AG10803 (cell line): ENCODE data around the gene PTGER2.

ENCODE experiments used
- DNase-seq: peaks from one replicate; pipeline ENCODE4 v3.0.0; 2010; ENCODE audit warnings: low read depth
- H3K4me3 ChIP-seq: 2 replicates; pipeline ENCODE4 v1.5.1; 2011; ENCODE audit warnings: mild to moderate bottlenecking, low read length, control low read depth
- CTCF ChIP-seq: conservative IDR thresholded peaks from 2 replicates; pipeline ENCODE4 v1.5.1; 2011; ENCODE audit warnings: mild to moderate bottlenecking, low read length, control low read depth, inconsistent platforms

The PTGER2 gene

DNA sequence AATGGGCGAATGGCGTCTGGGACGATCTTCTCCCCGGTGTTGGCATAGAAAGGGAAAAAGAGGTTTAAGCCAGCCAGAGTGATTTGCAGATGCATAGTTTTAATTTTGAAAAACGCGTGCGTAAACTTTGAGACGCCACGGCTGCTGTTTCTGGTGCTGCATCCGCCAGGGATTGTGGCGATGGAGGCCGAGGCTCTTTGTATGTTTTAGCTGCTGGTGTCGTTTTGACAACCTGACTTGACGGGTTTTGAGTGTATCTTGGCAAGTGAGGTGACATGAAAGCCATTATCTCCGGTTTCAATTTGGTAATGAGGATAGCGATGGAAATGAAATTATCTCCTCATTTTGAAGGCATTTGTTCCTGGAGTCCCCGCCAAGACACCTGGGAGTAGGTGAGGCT lies 45.0 kb upstream of the PTGER2 start:
- no peak overlapping the region for H3K4me3 ChIP-seq
- TF ChIP-seq CTCF = no peak
- DNase-seq = no peak

DNA sequence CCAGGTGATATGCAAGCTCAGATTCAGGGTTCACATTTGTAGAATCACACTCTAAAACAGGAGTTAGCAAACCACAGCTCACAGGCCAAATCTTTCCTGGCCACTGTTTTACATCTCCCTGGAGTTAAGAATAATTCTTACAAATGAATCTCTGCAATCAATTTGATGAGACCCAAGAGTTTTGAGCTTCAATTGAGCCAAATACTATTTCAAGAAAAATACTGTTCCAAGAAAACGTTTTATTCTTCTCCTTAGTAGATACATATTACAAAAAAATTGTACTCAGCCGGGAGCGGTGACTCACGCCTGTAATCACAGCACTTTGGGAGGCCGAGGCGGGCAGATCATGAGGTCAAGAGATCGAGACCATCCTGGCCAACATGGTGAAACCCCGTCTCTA lies 44.1 kb upstream of the PTGER2 start:
- H3K4me3 ChIP-seq = no peak overlapping the region
- TF ChIP-seq CTCF = no peak
- DNase-seq = no peak

DNA sequence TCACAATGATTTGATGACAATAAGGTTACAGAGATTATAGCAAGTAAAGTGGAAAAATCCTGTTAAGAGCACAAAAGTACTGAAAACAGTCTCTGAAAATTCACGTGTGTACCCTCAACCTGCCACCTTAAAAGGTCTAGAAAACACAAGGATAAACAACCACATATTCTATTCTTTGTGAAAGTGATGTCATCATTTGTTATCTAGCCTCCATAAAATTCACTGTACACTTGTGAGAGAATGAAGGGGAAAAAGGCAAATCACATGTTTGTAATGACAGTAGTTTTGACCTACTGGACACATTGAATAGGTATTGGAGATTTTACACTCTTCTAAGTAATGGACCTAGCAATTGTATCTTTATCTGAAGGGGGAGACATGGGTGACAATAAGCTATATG lies 42.6 kb upstream of the PTGER2 start:
- DNase-seq = no peak
- H3K4me3 ChIP-seq = no peak overlapping the region
- TF ChIP-seq CTCF = no peak

DNA sequence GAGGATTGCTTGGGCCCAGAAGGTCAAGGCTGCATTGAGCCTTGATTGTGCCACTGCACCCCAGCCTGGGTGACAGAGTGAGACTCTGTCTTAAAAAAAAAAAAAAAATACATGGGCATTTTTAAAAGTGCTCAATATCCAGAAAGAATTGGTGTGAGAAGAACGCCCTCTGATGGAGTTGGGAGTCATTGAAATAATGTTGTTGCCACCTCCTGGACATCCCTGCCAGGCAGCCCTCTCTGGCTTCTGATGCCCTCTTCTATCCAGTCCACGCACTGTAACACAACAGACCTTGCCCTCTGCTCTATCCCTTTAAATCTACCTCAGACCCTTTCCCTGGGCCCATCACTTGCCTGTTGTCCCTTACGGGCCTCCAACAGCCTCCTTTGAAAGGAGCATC lies 41.7 kb upstream of the PTGER2 start:
- H3K4me3 ChIP-seq = no peak overlapping the region
- DNase-seq = peak; percentile 11
- peak; percentile 46 for TF ChIP-seq CTCF

DNA sequence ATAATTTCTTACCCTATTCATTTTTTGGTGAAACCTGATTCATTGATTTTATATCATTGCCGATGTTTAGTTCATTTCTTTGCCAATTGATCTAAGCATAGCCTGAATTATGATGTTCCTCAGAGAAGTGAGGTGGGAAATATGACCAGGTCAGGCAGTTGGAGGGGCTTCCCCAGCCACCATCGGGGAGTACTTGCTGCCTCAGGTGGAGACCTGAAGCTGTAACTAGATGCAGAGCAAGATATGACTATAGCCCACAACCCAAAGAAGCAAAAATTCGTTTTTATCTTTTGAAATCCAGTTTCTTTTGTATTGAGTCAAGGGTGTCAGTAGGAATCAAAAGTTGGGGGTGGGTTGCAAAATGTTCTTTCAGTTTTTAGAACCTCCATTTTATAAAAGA lies 38.7 kb upstream of the PTGER2 start:
- no peak for TF ChIP-seq CTCF
- no peak overlapping the region for H3K4me3 ChIP-seq
- DNase-seq = no peak

DNA sequence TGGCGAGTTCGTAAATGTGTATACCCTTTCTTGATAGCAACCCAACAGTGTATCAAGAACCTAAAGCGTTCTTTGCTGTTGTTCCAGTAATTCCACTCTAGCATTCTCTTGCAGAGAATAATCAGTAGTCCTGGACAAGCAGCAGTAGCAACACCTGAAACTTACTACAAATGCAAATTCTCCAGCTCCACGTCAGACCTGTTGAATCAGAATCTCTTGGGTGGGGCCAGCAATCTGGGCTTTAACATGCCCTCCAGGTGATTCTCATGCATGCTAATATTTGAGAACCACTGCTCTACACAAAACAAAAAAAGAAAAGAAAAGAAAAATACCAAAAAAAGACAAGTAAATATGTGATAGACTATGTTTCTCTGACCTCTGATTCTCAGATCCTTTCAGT lies 36.6 kb upstream of the PTGER2 start:
- no peak for TF ChIP-seq CTCF
- no peak for DNase-seq
- H3K4me3 ChIP-seq = no peak overlapping the region

- peak; percentile 31 for DNase-seq
- TF ChIP-seq CTCF = no peak
- no peak overlapping the region for H3K4me3 ChIP-seq
These were observed 34.7 kb upstream of the PTGER2 start for GRCh38 chr14:52279408-52279807.
